ENCODE measurements around the gene ZNF710.
"Not testable (repeated sequence)": the region's sequence is repeated elsewhere in the genome, so short reads cannot be mapped to it uniquely, and the experiment has no call there.

Gene ZNF710

DNA sequence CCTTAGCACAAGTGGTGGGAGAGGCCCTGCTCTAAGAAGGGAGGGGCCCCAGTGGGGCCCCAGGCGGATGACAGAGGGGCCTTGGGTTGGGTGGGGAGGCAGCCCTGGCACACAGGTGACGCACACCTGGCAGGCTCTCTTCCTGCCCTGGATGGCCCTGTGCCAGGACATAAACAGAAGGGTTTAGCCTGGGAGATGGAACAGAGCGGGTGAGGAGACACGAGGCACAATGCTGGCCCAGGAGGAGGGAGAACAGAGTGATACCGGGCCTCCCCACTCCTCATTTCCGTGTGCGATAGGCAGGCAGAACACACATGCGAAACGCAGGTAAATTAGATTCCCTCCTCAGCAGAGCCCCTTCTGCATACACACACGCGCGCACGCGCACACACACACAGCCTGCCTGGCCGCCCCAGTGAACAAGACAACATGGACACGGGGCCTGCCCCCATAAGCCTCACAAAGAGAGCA is 61.4 kb downstream of the ZNF710 start:
- DNase-seq = no peak

DNA sequence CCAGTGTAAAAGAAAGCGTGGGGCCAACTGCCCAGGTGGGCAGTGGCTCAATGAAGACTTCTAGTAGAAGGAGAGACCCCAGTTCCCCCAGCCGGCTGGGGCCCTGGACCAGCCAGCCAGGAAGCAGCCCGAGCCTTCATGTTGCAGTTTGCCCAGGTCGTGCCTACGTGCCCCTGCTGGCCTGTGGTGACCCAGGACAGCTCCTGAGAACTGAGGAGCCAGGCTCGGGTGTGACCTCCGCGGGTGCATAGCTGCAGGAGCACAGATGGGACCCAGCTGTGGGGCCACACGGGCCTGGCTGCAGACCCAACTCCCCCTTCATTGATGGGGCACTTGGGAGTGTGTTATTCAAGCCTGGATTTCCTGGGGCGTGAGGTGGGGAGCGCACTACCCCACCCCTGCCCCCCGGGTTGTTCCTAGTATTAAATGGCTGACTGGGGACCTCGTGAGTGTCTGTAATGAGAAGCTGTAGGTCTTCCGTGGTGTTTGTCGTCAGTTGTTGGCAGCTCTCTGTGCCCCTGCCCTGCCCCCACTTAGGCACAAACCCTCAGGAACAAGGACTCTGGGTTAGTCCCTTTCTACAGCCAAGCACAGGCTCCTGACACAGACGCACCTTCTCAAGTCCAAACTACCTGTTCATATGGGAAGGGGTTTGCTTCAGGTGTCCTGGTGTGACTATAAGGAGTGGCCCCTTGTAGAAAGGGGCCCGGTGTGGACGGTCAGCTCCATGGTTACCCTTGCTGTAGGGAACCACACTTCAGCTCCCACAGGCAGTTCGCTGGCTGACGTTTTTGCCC is 62.0 kb downstream of the ZNF710 start:
- DNase-seq = no peak

DNA sequence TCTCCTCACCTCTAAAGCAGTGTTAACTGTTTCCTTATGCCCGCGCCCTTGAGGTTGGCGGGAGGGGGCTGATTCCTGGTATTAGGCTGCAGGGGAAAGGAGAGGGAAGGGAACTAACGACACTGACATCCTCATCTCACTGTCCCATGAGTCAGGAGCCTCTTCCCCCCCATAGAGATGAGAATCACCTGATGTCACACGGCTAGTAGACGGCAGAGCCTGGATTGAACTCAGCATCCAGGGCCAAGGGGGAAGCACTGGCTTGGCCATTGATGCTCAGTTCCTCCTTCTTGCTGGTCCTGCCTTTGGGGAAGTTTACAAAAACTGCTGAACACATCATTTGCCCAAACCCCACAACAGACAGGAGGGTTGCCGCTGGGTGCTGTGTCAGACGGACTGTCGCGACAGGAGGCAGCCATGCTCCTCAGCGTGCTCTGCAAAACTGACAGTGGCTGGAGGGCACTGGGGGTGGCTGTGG is 62.7 kb downstream of the ZNF710 start:
- no peak for DNase-seq

DNA sequence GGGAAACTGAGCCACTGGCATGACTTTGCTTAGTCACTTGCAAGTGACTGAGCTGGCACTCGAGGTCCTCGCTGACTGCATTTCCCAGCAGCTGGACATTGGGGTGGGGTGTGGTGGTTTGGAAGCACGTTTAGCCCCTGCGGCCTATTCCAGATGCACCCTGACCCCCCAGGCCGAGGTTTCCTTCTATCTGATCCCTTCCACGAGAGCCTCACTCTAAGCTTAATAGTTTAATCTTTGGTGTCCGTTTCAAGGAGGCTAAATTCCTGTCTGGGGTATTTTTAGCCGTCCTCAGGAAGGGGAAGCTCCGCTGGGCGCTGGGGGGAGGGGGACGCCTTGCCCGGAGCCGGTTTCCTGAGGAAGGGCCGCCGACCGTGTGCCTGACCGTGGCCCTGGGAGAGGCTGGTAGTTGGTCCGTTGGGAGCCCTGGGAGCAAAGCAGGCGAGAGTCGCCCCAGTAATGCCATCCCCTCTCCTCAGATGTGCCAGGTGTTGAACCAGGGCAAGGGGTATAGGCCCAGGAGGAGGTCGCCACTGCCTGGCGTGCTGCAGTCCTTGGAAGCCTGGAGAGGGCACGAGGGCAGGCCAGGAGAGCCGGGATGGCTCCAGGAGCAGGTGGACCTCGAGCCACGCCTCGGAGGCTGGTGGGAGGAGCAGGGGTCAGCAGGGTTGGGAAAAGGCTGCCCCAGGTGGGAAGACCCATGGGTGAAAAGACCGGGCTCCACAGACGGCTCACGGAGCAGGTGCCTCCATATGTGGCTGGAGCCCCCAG is 64.0 kb downstream of the ZNF710 start:
- no peak for DNase-seq

DNA sequence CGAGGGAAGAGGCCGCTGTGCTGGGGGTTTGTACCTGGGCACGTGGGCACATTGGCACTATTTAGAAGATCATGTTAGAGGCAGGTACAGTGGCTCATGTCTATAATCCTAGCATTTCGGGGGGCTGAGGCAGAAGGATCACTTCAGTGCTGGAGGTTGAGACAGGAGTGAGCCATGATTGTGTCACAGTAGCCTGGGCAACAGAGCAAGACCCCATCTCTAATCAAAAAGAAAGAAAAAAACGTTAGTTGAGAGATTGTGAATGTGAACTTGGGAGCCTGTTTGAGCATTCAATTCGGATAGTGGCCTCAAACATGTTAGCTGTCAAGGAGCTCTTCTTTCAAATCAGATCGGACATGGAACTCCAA is 64.5 kb downstream of the ZNF710 start:
- DNase-seq = no peak

DNA sequence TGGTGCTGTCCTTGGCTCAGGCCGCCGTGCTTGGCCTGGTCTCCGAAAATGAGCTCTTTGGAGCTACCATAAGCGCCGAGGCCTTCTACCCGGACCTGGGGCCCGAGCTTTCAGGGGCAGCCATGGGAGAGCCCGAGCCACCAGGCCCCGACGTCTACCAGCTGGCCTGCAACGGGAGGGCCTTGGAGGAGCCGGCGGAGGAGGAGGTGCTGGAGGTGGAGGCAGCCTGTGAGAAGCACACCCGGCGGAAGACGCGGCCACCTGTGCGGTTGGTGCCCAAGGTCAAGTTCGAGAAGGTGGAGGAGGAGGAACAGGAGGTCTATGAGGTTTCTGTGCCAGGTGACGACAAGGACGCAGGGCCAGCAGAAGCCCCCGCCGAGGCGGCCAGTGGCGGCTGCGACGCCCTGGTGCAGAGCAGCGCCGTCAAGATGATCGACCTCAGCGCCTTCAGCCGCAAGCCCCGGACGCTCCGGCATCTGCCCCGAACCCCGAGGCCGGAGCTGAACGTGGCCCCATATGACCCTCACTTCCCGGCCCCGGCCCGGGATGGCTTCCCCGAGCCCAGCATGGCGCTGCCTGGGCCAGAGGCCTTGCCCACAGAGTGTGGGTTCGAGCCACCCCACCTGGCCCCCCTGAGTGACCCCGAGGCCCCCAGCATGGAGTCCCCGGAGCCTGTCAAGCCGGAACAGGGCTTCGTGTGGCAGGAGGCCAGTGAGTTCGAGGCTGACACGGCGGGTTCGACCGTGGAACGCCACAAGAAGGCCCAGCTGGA is 66.2 kb downstream of the ZNF710 start:
- DNase-seq = no peak

DNA sequence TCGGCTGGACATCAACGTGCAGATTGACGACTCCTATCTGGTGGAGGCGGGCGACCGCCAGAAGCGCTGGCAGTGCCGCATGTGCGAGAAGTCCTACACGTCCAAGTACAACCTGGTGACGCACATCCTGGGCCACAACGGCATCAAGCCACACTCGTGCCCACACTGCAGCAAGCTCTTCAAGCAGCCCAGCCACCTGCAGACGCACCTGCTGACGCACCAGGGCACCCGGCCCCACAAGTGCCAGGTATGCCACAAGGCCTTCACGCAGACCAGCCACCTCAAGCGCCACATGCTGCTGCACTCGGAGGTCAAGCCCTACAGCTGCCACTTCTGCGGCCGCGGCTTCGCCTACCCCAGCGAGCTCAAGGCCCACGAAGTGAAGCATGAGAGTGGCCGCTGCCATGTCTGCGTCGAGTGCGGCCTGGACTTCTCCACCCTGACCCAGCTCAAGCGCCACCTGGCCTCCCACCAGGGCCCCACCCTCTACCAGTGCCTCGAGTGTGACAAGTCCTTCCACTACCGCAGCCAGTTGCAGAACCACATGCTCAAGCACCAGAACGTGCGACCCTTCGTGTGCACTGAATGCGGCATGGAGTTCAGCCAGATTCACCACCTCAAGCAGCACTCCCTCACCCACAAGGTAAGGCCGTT is 67.0 kb downstream of the ZNF710 start:
- DNase-seq = no peak

DNA sequence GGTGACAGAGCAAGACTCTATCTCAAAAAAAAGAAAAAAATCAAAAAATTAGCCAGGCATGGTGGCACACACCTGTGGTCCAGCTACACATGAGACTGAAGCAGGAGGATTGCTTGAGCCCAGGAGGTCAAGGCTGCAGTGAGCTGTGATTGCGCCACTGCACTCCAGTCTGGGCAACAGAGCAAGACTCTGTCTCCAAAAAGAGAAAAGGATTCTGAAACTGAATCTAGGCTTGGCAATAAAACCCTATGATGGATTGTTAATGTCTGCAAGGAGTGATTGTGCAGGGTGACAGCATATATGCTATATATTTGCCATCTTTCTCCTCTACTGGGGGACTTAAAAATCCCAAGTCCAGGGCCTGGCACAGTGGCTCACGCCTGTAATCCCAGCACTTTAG is 69.5 kb downstream of the ZNF710 start:
- not testable (repeated sequence) for DNase-seq

DNA sequence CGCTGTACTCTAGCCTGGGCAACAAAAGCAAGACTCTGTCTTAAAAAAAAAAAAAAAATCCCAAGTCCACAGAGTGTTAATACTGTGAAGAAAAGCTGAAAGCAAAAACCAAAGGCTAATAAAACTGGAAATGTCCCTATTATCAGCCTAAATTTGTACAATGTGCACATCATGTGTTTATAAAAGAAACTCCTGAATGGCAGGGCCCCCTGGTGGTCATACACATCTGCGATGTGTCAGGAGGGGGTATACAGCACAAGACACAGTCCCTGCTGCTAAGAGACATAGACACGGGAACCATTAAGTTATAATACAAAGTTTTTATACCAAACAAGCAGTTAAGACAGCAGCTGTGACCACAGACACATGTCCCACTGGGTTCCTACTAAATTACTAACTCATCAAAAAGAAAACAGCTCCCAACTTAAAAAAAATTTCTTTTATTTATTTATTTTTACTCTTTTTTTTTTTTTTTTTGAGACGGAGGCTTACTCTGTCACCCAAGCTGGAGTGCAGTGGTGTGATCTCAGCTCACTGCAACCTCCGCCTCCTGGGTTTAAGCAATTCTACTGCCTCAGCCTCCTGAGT is 70.2 kb downstream of the ZNF710 start:
- peak; percentile 76 for DNase-seq

DNA sequence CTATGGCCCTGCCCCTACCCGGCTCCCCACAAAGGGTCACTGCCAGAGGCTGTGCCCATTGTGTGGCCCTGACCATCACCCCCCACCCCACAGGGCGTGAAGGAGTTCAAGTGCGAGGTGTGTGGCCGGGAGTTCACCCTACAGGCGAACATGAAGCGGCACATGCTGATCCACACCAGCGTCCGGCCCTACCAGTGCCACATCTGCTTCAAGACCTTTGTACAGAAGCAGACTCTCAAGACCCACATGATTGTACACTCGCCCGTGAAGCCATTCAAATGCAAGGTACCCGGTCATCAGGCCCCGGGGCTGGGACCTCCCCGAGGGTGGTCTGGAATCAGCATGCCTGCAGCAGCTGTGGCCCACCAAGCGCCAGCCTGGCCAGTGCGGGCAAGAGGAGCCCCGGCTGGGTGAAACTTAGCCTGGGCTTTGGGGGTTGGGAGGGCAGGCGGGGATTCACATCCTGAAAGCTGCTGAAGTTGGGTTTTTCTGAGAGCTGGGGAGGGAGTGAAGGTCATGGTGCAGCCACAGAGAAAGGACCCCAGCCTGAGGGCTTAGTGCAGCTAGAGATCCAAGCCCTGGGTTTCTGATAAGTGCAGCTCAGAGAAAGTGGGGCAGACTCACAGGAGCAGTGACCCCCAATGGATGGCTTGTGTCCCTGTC is 72.0 kb downstream of the ZNF710 start:
- DNase-seq = no peak

DNA sequence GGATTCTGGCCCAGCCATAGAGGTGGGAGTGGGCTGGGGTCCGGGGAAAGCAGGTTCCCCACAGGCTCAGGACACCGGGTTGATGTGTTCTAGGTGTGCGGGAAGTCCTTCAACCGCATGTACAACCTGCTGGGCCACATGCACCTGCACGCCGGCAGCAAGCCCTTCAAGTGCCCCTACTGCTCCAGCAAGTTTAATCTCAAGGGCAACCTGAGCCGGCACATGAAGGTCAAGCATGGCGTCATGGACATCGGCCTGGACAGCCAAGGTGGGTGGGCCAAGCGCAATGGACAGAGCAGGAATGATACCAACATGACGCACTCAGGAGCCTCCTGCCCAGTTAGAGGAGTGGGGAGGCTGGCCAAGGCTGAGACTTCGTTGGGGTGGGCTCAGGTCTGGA is 72.9 kb downstream of the ZNF710 start:
- no peak for DNase-seq

DNA sequence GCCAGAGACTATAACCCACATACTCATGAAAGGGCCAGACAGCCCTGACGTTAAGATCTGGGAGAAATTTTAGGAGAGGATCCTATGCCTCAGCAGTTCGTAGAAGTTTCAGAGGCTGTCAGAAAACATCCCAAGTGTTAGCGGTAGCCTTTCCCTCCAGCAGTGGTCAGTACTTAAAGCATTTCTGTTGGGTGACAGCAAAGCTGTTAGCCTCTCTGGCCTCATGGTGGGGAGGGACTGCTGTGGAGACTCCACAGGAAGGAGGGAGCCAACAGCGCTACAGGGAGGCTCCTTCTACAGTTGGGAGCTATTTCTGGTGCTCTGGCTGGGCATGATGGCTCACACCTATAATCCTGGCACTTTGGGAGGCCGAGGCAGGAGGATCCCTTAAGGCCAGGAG is 73.8 kb downstream of the ZNF710 start:
- no peak for DNase-seq

DNA sequence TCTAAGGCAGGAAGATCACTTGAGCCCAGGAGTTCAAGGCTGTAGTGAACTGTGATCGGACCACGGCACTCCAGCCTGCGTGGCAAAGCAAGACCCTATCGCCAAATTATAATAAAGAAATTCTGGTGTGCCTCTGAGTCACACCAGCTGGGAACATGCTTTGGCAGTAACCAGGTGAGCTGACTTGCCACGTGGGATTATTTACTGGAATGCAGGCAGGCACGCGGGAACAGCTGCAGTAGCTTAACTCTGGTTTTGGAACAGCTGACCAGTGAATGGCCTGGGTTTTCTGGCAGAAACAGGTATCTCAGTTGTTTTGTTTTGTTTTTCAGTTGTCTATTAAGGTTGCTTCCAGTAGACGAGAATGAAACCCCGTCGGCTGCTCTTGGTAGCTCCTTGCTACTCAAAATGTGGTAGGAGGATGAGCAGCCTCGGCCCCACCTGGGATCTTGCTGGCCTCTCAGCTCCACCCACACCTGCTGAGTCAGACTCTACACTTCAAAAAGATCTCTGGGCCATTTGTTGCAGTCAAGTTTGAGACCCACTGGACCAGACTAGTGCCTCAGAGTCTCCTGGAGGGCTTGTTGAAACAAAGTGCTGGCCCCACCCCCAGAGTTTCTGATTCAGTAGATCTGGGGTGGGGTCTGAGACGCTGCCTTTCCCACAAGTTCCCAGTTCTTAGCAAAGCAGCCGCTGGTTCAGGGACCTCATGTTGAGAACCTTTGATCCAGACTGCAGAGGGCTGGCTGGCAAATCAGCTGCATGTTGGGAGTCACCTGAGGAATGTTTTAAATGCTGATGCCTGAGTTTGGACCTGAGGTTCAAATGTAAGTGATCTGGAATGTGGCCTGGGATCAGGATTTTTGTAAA is 74.5 kb downstream of the ZNF710 start:
- DNase-seq = no peak

DNA sequence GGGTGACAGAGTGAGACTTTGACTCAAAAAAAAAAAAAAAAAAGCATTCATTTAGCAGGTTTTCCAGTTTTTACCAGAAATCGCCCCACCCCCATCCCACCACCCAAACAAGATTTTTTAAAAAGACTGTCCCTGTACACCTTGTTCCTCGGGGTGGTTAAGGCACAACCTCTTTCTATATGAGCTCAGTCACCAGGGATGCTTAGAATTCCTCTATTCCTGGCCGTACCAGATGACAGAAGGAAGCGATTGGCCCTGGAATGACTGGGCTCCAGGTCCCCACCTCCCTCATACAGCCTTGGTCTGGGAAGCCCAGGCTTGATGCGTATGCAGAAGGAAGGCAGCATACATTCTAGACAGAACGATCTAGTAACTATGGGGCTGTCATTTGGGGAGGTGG is 75.6 kb downstream of the ZNF710 start:
- DNase-seq = no peak

DNA sequence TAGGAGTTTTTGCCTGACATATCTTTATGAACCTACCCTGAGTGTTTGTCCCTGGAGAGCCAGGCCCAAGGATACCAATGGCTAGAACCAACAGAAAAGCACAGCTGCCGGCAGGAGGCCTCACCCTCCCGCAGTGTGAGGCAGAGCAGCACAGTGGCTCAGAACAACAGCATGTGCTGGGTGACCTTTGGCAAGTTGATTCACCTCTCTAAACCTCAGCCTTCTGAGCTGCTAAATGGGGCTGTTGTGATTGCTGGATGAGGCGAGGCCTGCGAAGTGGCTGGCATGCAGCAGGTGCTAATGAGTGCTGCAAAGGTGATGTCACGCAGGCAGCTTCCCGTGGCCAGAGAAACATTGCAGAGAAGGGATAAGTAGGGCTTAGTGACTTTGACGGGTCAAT is 77.8 kb downstream of the ZNF710 start:
- DNase-seq = no peak

DNA sequence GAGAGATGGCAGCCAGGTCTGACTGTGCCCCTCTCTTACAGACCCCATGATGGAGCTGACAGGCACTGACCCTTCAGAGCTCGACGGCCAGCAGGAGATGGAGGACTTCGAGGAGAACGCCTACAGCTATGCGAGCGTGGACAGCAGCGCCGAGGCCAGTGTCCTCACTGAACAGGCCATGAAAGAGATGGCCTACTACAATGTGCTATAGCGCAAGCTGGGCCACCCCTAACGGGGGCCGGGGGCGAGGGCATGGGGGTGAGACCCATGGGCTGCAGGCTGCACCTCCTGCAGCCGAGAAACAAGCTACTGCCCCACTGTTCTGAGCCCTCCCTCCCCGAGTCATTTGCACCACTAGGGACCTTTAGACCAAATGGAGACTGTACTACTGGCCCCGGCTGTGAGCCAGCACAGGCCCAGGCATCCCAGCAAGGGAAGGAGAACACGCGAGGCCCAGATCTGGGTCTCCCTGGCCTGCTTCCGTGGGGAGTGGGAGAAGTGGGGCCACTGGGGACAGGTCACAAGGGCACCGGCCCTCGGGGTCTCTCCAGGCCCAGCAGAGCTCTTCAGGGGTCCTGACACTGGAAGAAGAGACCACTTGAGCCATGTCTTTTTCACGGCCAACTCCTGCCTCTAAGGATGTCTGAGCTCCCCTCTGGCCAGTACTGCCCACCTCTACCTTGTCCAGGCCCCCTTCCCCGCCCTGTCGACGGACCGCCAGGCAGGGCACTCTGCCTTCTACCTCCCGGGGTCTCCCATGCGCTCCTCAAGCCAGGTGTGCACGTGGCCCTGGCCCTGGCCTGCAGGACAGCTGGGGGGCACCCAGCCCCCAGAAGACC is 78.7 kb downstream of the ZNF710 start:
- DNase-seq = no peak

DNA sequence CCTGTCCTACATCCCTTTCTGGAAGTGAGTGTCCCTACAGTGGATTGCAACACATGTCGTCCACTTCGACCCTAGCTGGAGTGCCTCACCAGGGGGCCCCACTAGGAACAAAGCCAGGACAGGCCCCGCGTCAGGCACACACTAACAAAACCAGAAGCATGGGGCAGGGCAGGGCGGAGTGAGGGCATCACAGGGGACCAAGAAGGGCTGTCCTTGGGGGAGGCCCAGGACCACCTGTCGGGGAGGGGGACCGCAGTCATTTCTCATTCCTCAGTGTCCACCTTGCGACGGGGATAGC is 79.3 kb downstream of the ZNF710 start:
- no peak for DNase-seq

DNA sequence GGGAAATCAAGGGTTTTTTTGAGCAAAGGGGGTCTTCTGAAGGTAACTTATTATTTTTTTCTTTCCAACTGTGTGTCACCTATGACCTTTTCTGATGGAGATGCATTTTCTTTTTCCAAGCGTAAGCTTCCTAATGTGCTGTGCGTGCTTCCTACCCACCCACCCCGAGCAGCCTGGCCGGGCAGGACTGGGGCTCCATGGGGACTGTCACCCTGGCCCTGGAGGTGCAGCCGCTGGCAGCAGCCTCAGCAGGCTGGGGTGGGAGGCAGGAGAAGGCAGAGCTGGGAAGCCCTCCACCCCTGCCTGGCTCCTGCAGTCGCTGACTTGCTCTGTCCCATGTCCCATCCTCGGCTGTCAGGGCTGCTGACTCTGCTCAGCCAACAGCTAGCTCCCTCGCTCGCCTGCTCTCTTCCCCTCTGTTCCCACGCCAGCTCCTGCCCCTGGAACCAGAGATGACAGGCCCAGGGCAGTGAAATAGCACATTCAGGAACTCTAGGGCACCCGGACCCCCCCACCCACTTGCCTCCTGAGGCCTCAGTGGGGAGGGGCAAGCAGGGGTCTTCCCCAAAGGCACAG is 79.8 kb downstream of the ZNF710 start:
- no peak for DNase-seq

DNA sequence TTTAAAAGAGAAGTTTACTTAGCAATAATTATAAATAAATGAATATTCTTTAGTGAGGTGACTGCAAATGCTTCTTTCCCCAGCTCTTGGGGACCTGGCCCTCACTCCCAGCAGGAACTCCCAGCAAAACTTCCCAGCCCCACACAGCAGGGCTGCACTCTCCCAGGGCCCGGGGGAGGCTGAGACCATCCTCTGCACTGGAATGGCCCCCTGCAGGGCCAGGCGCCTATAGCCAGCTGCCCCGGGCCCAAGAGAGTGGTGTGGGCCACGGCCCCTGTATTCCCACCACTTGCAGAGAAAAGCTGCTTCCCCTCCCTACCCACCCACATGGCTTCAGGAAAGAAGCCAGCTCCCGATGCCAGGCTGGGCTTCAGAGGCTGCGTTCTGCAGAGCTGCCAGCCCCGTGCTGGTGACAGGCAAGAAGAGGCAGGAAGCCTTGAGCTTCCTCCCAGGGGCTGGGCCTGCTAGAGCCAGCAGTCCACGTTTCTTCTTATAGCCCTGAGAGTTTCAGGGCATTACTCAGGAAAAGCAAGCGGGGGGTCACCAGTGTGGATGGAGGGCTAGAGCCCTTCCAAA is 81.1 kb downstream of the ZNF710 start:
- no peak for DNase-seq
